ENCODE measurements around the gene VASP. TPM values are rescaled to one million over a fixed set of nuclear protein-coding genes. Genes with fewer than 3 reads are reported as not detected.

The VASP gene
- total and polyA plus RNA-seq, 11 donors = 31.2 to 106 (median 49.5) TPM

DNA sequence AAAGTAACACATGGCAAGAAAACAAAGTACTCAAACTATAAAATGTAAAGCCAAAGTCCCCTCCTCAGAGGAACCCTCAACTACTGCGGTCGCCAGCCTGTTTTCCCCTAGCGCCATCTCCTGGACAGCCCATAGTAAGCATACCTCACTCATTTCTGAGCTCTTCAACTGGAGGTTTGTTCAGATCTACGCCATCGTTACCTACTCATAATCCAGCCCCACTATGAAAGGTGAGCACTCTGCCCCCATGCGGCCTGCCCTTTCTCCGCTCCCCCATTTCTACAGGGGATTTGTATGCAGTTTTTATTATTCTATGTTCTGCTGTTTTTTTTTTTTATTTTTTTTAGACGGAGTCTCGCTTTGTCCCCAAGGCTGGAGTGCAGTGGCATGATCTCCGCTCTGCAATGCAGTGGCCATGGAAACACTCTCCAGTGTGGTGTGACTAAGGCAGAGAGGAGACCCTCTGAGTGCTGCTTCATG lies 51.2 kb downstream of the VASP start:
- Histone ChIP-seq H3K27ac (no peak overlapping the region), H3K4me3 (no peak overlapping the region), H3K36me3 (peaks cover 0 to 5% (median under 1%) of the 10 kb centered on the region in 9 donors), H3K27me3 (no peaks in the 10 kb centered on the region), H3K4me1 (peaks cover 0 to 34% (median 11%) of the 10 kb centered on the region in 12 donors), H3K9me3 (no peaks in the 10 kb centered on the region)
- 52 to 60% (median 56%) methylated on average over 10 of the region's 10 CpGs for WGBS, 4 donors
- DNase-seq (peak in 2 of 5 donors; percentile 40 to 51), ATAC-seq (peak; percentile 44 to 55 (median 48))
- intact Hi-C loops (cut with DNase I) = loop anchor here in 2 of 10 donors (5.0 kb wide), 1 partner anchor 36 kb away; no protein-coding TSS in a partner anchor
- TF ChIP-seq POLR2A (IDR thresholded peaks at IDR 0.05) = no peak
- TF ChIP-seq, protein P1, sequence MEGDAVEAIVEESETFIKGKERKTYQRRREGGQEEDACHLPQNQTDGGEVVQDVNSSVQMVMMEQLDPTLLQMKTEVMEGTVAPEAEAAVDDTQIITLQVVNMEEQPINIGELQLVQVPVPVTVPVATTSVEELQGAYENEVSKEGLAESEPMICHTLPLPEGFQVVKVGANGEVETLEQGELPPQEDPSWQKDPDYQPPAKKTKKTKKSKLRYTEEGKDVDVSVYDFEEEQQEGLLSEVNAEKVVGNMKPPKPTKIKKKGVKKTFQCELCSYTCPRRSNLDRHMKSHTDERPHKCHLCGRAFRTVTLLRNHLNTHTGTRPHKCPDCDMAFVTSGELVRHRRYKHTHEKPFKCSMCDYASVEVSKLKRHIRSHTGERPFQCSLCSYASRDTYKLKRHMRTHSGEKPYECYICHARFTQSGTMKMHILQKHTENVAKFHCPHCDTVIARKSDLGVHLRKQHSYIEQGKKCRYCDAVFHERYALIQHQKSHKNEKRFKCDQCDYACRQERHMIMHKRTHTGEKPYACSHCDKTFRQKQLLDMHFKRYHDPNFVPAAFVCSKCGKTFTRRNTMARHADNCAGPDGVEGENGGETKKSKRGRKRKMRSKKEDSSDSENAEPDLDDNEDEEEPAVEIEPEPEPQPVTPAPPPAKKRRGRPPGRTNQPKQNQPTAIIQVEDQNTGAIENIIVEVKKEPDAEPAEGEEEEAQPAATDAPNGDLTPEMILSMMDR (IDR thresholded peaks at IDR 0.05) = peak; percentile 25 to 66 (median 52)

DNA sequence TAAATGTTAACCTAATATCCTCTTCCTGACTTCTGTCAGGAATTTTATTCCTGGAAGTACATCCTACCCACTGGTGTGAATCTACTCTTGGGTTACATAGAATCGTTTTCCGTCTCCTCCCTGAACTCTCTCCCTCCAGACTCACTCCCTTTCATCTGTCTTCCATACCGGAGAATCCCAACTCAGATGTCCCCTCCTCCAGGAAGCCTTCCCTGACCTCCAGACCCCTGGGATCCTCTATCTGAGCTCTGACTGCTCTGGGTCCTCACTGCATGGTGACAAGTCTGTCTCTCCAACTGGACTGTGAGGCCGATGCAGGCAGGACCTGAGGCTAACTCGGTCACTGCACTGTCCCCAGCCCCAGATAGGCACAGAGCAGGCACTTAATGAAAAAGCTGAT lies 52.8 kb downstream of the VASP start:
- Histone ChIP-seq H3K4me1 (peaks cover 0 to 34% (median 11%) of the 10 kb centered on the region in 12 donors), H3K27me3 (no peaks in the 10 kb centered on the region), H3K4me3 (no peak overlapping the region), H3K36me3 (peaks cover 0 to 3% (median 0%) of the 10 kb centered on the region in 9 donors), H3K9me3 (no peaks in the 10 kb centered on the region), H3K27ac (peak overlapping the region in 7 of 12 donors; percentile 27 to 73 (median 53))
- WGBS, 4 donors = 62 to 74% (median 70%) methylated on average over 5 of the region's 5 CpGs
- ATAC-seq (no peak), DNase-seq (peak in 1 of 5 donors; percentile 17)
- no peak for TF ChIP-seq POLR2A (IDR thresholded peaks at IDR 0.05)
- TF ChIP-seq, protein P1 (IDR thresholded peaks at IDR 0.05) = no peak
- intact Hi-C loops (cut with DNase I) = loop anchor here in 3 of 10 donors (5.0 to 10.0 kb wide), 2 partner anchors 33 to 125 kb away; no protein-coding TSS in a partner anchor

DNA sequence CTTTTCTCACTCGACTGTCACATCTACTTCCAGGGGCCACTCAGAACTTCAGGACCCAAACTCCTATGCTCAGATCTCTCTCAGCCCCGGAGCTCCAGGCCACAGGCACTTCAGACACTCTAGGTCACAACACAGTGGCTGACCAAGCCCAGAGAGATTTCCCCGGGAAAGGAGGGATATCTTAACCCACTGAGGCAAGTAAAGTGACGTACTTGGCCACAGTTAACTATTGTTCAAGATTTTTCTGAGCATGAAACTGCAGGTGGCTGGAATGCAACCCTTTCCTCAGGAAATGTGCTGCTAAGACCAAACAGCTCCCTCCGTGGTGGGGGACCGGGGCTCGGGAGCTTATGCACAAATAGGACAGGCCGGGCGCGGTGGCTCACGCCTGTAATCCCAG lies 53.4 kb downstream of the VASP start:
- intact Hi-C loops (cut with DNase I) = loop anchor here in 3 of 10 donors (5.0 to 10.0 kb wide), 2 partner anchors 33 to 126 kb away; no protein-coding TSS in a partner anchor
- Histone ChIP-seq H3K27me3 (no peaks in the 10 kb centered on the region), H3K9me3 (no peaks in the 10 kb centered on the region), H3K27ac (peak overlapping the region in 10 of 12 donors; percentile 9 to 73 (median 48)), H3K36me3 (peaks cover 0 to 3% (median 0%) of the 10 kb centered on the region in 9 donors), H3K4me3 (no peak overlapping the region), H3K4me1 (peaks cover 0 to 34% (median 11%) of the 10 kb centered on the region in 12 donors)
- WGBS, 4 donors = 45 to 59% (median 52%) methylated on average over 11 of the region's 11 CpGs
- DNase-seq (peak in 1 of 5 donors; percentile 19), ATAC-seq (peak in 1 of 4 donors; percentile 64)
- TF ChIP-seq, protein P1 (IDR thresholded peaks at IDR 0.05) = no peak
- no peak for TF ChIP-seq POLR2A (IDR thresholded peaks at IDR 0.05)

DNA sequence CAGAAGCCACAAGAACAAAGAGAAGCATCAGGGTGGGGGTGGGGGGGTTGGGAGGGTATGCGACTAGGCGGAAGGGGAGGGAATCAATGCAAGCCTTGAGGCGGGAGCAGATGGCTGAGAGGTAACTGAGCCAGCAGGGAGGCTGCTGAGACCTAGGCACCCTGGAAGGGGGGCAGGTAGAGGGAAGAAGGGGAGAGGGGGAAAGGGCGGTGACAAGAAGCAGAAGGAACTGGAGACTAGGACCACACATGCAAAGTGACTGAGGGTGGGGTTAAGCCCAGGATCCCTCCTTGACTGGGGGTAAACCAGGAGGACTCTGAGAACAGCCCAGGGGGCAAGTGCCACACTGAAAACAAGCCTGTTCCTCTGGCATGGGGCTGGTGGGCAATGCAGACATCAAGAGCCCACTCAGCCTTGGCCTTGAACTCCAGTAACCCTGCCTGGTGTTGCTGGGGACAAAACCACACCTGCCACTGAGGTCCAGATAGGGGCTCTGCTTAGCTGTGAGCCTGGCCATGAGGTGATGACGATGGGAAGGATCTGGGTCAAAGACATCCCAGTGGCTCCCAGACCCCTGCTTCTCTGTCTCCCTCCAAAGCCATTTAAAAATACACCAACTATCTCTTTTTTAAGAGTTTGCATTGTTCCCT lies 57.0 kb downstream of the VASP start:
- no peaks in the 10 kb centered on the region for H3K9me3 ChIP-seq
- H3K36me3 ChIP-seq = peaks cover 0 to 3% (median 0%) of the 10 kb centered on the region in 9 donors
- intact Hi-C loops (cut with DNase I) = loop anchor here in 3 of 10 donors (5.0 to 10.0 kb wide), 2 partner anchors 37 to 129 kb away; no protein-coding TSS in a partner anchor
- 67 to 76% (median 72%) methylated on average over 5 of the region's 5 CpGs for WGBS, 4 donors
- DNase-seq (peak in 2 of 5 donors; percentile 10 to 18), ATAC-seq (no peak)
- no peak overlapping the region for H3K4me3 ChIP-seq
- peak overlapping the region in 2 of 12 donors; percentile 1 to 6 for H3K27ac ChIP-seq
- TF ChIP-seq POLR2A (IDR thresholded peaks at IDR 0.05) = no peak
- TF ChIP-seq, protein P1 (IDR thresholded peaks at IDR 0.05) = no peak
- no peaks in the 10 kb centered on the region for H3K27me3 ChIP-seq
- H3K4me1 ChIP-seq = peaks cover 4 to 33% (median 18%) of the 10 kb centered on the region in 12 donors

All from heart left ventricle (tissue), 16 donors.